ENCODE data around the gene LILRA6.
A peak's percentile ranks its signal among the peaks of the same experiment; 100 is the strongest.
"Not testable (repeated sequence)": the region's sequence is repeated elsewhere in the genome, so short reads cannot be mapped to it uniquely, and the experiment has no call there.

LILRA6 gene

DNA sequence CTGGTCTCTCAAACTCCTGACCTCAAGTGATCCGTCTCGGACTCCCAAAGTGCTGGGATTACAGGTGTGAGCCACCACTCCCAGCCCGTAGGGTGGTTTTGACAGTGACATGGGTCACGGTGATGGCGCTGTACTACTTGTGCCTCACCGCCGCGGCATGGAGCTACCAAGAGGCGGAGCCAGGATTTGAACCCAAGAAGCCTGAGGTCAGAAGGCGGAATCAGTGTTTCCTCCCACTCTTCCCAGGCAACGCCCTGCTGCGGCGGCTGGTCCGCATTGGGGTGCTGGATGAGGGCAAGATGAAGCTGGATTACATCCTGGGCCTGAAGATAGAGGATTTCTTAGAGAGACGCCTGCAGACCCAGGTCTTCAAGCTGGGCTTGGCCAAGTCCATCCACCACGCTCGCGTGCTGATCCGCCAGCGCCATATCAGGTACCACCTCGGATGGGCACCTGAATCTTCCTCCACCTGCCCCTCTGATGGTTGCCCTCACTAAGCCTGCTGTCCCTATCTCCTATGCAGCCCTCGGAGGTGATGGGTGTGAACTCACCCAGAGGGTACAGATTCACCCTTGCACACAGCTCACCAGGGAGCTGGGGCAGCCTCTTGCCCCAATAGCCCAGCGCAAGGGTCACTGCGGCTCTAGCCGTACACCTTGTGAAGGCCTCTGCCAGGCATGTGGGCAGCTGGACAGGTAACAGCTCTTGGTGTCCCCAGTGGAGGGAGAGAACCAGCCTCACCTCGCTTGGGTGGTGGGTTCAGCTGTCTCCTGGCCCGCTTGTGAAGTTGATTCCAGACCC lies 36.4 kb downstream of the LILRA6 start:
- FAIRE-seq: no peak

DNA sequence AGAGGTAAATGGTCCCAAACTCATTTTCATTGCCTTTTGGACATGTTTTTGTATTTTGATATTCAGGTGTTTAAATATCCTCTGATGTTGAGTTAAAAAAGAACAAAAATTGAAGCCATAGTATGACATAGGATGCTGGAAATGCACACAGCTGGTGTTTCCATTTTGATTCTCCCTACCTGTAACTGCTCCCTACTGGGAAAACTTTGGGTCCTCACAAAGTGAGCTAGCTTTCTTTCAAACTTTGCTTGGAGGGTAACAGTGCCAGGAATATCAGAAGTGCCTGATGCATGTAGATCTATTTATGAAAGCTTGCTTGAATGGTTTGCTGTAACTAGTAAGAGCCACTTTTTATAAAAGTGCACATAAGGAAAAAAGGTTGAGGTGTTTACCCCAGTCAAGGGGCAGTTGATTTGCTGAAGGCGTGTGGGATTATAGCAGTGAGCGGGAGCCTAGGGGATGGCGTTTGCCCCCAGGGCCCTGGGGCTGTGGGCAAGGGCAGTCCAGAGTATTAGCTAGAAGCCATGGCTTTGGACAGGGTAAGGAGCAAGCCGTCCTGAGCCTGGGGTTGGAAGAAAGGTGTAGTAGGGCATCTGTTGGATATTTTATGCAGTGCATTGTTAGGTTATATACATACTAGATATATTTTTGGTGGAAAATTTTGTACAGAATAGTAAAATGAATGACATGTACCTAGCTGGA lies 37.7 kb downstream of the LILRA6 start:
- no peak for FAIRE-seq

DNA sequence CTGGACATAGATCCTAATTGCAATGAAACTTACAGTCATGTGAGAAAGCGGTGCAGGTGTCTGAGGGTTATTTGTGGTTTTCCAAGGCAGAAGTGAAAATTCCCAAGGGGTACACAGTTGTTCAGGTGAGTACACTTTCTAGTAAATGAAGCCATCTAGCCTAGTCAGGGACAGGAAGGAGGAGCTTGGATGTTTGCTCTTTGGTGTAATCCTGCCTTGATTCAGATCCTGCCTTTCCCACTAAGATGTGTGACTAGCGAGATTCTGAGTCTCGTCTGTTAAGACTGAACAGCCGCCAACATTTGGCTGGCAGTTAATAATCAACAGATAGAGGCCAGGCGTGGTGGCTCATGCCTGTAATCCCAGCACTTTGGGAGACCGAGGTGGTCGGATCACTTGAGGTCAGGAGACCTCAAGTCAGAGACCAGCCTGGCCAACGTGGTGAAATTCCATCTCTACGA lies 39.4 kb downstream of the LILRA6 start:
- no peak for FAIRE-seq

DNA sequence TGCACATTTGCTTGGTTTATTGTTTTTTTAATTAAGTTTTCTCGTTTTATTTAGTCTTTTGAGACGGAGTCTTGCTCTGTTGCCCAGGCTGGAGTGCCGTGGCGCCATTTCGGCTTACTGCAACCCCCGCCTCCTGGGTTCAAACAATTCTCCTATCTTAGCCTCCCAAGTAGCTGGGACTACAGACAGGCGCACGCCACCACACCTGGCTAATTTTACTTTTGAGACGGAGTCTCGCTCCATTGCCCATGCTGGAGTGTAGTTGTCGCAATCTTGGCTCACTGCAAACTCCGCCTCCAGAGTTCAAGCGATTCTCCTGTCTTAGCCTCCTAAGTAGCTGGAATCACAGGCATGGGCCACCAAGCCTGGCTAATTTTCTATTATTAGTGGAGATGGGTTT lies 40.6 kb downstream of the LILRA6 start:
- no peak for FAIRE-seq

DNA sequence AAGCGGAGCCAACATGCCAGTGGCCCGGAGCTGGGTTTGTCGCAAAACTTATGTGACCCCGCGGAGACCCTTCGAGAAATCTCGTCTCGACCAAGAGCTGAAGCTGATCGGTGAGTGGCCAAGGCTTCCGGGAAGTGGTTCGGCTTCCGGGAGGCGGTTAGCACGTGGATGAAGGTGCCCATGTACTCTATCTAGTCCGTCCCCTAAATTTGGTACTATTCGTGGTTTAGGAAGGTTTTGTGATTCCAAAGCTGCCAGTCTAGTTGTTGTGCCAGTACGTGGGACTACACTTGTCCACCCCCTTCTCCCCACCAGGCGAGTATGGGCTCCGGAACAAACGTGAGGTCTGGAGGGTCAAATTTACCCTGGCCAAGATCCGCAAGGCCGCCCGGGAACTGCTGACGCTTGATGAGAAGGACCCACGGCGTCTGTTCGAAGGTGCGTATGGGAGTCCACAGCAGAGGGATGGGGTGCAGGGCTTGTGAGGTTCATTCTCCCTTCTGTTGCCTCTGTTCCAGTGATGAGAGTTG lies 41.4 kb downstream of the LILRA6 start:
- FAIRE-seq: no peak

DNA sequence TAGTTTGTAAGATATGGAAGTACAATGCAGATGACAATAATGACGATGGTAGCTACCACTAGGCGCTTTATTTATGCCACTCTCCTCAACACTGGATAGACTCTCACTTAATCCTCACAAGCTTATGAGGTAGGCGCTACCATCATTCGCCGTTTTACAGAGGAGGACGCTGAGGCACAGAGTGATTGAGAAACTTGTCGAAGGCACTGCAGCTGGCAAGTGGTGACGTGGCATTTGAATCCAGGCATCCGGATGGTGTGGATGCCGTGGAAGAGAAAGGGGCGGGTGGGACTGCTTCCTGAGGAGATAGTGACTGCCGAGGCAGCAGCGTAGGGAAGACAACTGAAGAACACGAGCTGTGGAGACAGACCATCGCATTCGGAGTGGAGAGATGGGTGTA lies 43.2 kb downstream of the LILRA6 start:
- FAIRE-seq: no peak

DNA sequence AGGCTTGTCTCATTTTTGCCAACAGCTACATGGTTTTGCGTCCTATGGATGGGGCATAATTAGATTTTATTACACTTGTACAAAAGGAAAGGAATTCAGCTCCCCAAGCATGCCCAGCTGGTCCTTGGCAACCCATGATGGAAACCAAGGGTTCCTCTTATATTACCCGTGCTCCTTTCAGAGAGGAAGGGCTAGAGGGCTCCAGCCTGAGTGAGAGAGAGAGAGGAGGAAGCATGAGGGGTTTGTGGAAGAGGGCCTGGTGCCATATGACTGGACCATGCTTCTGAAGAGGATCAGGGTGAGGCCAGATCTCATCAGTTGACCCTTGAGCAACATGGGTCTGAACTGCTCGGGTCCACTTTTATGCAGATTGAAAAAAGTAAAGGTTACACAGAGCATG lies 45.5 kb downstream of the LILRA6 start:
- no peak for FAIRE-seq

DNA sequence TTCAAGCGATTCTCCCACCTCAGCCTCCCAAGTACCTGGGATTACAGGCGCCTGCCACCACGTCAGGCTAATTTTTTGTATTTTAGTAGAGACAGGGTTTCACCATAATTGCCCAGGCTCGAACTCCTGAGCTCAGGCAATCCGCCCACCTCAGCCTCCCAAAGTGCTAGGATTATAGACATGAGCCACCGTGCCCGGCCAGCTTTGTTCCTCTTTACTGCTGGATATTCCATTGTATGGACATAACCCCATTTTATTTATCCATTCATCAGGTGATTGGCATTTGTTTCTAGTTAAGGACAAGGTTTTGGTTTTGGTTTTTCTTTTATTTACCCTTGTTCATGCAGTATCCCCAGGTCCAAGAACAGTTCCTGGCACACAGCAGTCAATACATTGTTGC lies 46.1 kb downstream of the LILRA6 start:
- FAIRE-seq: no peak

DNA sequence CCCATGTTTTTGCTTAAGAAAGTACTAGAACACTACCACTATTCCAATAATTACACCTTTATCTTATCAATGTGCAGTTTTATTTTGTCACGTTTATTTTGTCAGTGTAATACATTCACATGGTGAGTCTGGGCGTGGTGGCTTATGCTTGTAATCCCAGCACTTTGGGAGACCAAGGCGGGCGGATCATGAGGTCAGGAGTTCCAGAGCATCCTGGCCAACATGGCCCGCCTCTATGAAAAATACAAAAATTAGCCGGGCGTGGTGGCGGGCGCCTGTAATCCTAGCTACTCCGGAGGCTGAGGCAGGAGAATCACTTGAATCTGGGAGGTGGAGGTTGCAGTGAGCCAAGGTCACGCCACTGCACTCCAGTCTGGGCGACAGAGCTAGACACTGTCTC lies 48.1 kb downstream of the LILRA6 start:
- not testable (repeated sequence) for FAIRE-seq

DNA sequence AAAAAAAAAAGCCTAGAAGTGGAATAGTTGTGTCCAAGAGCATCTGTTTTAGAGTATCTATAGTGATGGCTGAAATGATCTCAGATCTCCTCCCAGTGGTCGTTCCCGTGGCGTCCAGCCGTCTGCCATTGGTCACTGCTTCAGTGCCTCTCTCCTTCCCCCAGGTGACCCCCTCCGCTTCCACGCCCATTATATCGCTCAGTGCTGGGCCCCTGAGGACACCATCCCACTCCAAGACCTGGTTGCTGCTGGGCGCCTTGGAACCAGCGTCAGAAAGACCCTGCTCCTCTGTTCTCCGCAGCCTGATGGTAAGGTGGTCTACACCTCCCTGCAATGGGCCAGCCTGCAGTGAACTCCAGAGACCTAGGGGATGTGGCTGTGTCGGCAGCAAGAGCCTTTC lies 49.6 kb downstream of the LILRA6 start:
- FAIRE-seq: no peak

DNA sequence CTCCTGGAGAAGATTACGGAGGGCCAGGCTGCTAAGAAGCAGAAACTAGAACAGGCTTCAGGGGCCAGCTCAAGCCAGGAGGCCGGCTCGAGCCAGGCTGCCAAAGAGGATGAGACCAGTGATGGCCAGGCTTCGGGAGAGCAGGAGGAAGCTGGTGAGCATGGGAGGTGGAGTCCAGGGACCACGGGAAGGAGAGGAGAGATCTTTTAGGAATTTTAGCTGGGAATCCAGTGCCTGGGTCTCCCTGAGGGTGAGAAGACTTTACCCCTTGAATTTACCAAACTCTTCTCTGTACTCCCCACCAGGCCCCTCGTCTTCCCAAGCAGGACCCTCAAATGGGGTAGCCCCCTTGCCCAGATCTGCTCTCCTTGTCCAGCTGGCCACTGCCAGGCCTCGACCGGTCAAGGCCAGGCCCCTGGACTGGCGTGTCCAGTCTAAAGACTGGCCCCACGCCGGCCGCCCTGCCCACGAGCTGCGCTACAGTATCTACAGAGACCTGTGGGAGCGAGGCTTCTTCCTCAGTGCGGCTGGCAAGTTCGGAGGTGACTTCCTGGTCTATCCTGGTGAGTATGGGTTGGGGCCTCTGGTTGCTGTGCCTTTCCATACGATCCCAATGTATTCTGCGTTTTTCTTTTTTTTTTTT lies 50.7 kb downstream of the LILRA6 start:
- FAIRE-seq: no peak

DNA sequence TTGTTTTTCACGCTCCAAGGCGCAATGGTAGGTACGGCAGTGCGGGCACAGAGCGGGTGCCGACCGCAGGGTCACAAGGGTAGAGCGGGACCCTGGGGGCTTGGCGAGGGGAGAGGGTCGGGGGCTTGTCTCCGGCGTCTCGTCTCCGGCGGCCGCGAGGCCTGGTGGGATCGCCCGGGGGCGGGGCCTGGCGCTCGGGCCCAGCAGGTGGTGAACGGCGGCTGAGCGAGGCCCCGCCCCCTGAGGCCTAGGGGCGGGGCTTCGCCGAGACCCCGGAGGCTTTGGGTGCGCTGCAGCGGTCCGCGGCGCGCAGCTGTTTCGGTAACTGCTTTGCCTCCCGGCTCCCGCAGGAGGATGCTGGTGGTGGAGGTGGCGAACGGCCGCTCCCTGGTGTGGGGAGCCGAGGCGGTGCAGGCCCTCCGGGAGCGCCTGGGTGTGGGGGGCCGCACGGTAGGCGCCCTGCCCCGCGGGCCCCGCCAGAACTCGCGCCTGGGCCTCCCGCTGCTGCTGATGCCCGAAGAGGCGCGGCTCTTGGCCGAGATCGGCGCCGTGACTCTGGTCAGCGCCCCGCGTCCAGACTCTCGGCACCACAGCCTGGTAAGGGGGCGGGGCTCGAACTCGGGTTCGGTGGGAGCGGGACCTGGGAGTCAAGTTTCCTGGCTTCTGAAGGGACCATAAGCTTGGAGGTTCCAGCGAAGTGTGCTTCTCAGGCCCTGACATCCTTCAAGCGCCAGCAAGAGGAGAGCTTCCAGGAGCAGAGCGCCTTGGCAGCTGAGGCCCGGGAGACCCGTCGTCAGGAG lies 51.4 kb downstream of the LILRA6 start, which contains the start of gene TSEN34:
TSEN34 (plus strand) TSS at position 298 of the 800 bp plus-strand sequence; CDS start at position 355, 57 bp downstream.
- no peak for FAIRE-seq

DNA sequence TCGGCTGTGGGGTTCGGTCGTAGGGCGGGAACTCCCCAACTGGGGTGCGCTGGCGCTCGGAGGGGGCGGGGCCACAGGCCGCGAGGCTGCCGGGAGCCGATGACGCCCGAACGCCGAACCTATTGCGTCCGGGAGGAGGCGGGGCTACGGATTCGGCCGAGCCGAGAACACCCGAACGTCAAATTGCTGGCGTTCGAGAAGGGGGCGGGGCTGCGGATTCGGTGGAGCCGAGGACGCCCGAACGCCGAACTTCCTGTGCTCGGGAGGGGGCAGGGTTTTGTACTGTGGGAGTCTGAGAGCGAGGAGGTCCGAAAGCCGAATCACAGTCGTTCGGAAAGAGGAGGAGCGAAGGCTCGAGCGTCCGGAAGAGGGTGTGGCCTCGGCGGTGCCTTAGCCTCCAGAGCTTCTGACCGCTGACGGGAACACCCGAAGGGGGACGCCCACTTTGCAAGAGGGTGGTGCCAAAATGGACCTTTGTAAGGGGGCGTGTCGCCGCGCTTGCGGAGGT lies 52.0 kb downstream of the LILRA6 start:
- FAIRE-seq: peak; percentile 97

DNA sequence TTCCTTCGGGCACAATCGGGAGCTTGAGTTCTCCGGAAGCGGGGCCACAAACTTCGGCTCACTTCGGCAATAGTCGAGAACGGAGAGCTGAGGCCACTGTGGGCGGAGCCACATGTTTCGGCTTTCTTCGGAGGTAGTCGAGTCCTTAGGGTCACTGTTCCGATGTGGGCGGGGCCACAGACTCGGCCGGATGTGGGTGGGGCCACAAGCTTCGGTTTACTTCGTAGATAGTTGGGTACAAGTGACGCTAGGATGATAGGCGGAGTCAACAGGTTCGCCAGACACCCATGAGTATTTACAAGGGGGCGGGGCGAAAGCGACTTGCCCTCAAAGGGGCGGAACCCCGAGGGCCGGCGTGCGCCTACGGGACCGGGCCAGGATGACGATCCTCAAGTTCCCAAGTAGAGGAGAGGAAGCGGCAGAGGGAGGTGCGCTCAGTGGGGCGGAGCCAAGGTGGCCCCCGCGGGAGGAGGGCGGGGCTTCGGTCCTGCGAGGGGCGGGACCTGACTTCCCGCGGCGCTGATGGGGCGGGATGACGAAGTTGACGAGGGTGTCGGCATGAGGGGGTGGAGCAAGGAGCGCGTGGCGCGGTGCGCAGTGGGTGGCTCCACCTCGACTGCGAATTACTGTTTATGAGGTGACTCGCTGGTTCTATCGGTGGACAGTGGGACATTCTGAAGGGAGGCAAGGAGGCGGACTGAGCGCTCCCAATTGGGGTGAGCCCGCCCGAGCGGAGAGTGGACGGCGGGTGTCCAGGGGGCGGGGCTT lies 52.7 kb downstream of the LILRA6 start:
- peak; percentile 99 for FAIRE-seq

DNA sequence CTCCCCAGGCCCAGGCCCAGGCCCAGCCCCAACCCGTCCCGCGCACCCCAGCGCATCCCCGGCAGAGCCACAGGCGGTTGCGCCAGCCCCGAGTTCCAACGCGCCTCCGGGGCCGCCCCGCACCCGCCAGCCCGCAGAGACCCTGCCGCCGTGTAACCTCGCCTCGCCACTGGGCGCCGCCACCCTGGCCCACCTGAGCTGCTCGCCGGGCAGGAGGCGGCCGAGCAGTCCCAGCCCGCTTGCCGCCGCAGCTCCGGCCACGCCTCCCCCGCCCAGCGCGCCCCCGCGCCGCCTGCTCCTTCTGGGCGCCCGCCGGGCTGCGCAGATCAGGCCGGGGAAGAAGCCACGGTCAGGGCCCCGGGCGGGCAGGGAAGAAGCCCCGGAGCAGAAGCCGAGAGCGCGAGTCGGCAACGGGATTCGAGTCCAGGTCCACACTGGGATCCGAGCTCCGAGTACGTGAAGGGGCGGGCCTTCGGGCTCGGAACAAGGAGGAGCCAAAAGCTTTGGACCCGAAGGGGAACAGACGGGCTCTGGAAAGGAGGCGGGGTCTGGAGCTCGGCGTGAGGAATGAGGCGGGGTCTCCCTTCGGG lies 53.4 kb downstream of the LILRA6 start, which contains the start of gene MBOAT7:
MBOAT7 (minus strand) TSS at position 436 of the 590 bp plus-strand sequence. CDS start 1,072 bp downstream, outside the sequence.
- no peak for FAIRE-seq

DNA sequence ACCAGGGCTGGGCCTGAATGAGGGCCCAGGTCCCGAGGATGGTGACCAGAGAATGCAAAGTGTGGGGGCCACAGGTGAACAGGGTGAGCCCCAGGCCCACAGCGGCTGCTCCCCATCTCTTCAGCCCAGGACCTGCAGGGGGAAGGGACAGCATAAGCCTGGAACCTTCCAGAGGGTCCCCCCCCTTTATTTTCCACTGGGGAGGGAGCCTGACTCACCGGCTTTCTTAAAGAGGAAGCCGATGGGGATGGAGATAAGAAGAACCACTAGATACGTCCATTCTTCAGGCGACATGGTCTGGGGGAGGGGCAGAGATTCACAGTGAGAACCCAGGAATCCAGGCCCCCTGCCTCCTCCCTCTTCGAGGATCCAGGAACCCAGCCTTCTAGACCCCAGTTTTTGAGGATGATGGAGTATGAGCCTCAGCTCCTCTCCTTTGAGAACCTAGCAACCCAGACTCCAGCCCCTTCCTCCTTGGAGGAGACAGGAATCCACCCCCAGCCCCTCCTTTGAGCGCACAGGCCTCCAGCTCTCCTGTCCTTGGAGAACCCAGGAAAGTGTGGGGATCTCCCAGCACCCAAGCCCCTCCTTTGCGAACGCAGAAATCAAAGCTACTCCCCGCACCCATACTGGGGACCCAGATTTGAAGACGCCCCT lies 54.2 kb downstream of the LILRA6 start:
- FAIRE-seq: no peak

DNA sequence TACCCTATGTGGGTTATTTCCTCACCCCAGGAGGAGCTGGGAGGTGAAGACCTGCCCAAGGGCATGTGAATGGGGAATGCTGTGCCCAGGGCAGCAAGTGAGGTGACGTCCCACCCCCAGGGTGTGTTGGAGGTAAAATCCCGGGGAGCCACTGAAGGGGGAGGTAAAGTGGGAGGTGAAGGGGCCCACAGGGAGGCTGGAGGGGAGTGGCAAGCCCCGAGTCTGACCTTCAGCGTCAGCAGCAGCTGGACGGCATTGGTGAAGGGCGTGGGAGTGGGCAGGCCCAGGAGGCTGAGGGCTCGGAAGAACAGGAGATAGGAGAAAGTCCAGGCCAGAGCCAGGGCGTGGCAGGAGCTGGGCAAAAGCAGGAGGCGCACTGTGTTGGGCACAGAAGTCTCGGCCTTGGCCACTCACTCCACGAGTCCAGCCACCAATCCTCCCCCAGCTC lies 55.6 kb downstream of the LILRA6 start:
- FAIRE-seq: no peak

Data from TTC549 (cell line).